Bladder microvascular endothelial cell (primary cell): ENCODE measurements around the gene EIF1AD. TPM values are rescaled to one million over a fixed set of nuclear protein-coding genes. Genes with fewer than 3 reads are reported as not detected.

Experiments used
- total RNA-seq: library from RNA; depleted of rRNA; stranded (reverse); fragments of >200 nt; gene quantifications from 2 replicates; pipeline ENCODE4 v1.2.3, GENCODE V29; 2014

Gene EIF1AD, protein sequence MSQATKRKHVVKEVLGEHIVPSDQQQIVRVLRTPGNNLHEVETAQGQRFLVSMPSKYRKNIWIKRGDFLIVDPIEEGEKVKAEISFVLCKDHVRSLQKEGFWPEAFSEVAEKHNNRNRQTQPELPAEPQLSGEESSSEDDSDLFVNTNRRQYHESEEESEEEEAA
- 24.6 and 46.3 TPM in 2 replicates for total RNA-seq

DNA sequence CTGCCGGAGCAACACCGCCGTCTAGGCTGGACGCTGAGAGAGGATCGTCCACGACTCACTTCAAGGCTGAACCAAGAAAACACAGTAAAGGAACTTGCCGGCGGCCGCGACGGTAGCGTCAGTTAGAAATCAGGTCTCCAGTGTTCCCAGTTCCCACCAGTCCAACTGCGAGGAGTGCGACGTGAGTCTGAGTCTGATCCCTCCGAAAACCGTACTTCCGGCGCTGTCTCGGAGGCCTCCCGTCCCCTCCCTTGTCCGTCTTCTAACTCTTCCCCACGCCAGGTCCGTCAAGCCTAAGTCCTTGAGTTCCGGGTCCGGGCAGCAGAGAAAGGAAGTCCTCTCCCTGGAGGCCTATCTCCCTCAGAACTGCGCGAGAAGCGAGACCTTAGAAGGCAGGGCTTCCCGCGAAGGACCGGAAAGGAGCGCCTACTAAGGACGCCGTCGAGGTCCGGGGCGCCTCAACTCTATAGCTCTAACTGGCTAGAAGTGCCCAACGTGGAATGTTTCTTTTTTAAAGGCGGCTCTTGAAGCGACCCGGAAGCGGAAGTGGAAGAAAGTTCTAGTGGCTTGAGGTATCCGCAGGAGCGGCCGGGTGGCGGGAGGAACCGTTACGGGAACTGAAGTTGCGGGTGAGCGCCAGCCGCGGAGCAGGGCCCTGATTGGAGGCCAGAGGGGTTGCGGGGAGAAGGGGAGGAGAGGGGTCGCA, at the start of gene EIF1AD, which contains the start of gene BANF1:
EIF1AD (minus strand) TSS at position 216 of the 706 bp plus-strand sequence. CDS start 1,768 bp downstream, outside the sequence.
BANF1 (plus strand) TSS at position 562 of the 706 bp plus-strand sequence. CDS start 748 bp downstream, outside the sequence.

DNA sequence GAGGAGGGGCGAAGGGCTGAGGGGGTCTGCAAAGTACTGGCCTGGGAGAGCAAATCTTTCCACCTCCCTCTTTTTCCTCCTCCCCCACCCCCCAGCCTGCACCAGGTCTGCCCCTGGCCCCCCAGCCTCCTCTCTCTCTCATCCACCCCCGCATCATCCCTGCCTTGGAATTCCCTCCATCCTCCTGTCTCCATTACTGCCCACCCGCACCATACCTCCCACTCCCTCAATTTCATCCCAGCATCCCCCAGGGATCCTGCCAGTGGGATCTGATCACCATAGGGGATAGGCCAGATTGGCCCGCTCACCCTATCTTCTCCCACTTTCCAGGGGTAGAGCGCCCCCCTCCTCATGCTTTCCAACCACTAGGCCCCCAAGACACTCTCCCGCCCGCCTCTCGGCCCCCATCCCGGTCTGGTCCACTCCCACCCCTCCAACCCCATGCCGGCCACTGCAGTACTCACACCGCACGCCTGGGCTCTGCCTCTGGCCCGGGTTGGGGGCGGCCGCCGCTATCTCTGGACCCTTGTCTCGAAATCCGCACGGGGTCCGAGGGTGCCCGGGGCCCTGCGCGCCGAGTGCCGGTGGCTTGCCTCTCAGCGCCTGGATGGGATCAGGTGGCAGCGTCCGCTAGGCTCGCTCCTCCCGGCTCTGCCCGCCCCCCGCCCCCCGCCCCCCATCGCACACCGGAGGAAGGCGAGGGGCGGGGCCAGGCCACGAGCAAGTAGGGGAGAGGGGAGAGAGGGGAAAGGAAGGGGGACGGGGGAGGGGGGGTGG, 46.8 kb upstream of the EIF1AD start, which contains the start of gene GAL3ST3:
GAL3ST3 (minus strand) TSS at position 615 of the 777 bp plus-strand sequence. CDS start 3,746 bp downstream, outside the sequence.

DNA sequence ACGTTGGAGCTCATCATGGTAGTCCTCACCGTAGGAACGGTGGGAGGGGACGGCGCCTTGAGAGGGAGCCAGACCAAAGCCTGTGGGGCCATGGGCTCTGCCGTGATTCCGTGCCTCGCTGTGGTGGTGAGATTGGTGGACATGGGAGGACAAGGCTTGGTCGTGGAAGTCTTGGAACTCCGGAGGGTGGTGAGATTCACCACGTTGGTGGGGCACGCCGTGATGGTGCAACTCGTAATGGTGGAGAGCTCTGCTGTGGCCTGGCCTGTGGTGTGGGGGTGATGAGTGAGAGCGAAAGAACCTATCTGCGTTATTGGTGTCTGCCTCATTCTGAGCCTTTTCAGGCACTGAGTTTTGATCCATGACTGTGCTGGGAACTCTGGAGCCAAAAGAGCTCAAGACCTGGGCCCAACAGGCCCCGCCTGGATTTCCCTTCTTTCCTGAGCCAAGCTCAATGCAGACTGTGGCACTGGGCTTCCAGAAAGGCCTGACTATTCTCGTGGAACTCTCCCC, 24.1 kb upstream of the EIF1AD start, which contains the start of gene CATSPER1:
CATSPER1 (minus strand) TSS at position 463 of the 513 bp plus-strand sequence; CDS start at position 363, 100 bp downstream.

DNA sequence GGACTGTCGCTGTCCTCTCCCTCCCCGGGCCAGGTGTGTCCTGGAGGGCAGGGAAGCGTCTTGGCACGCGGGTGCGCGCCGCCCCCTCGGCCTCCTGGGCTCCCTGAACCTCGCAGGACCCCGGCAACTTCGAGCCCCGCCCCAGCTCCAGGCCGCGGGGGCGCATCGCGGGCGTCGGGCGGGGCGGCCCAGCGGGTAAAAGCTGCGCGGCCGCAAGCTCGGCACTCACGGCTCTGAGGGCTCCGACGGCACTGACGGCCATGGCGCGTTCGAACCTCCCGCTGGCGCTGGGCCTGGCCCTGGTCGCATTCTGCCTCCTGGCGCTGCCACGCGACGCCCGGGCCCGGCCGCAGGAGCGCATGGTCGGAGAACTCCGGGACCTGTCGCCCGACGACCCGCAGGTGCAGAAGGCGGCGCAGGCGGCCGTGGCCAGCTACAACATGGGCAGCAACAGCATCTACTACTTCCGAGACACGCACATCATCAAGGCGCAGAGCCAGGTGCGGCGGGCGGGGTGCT, 9.9 kb upstream of the EIF1AD start, which contains the start of gene CST6:
CST6 (plus strand) TSS at position 224 of the 519 bp plus-strand sequence; CDS start at position 261, 37 bp downstream.

DNA sequence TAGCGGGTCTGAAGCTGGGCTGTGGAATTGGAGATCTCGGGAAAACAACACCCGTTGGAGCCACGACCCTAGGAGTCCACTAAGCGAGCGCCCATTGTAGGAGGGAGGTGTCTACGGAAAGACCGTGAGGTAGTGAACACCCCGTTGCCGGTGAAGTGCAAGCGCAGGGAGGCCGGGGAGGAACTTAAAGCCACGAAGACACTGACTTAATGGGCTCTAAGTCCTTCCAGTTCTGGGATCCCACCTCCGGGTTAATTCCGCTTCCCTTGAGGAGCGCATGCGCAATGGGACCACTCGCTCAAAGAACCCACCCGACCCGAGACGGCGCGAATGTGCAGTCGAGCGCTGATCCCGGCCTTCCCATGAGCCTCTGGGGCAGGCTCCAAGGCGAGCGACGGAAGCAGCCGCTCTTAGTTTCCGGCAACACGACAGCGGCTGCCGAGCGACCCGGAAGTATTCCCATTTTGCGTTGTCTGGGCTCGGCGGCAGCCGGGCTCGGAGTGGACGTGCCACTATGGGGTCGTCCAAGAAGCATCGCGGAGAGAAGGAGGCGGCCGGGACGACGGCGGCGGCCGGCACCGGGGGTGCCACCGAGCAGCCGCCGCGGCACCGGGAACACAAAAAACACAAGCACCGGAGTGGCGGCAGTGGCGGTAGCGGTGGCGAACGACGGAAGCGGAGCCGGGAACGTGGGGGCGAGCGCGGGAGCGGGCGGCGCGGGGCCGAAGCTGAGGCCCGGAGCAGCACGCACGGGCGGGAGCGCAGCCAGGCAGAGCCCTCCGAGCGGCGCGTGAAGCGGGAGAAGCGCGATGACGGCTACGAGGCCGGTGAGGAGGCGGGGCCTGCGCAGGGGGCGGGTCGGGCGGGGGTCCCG, 40.5 kb downstream of the EIF1AD start, which contains the start of gene SART1:
SART1 (plus strand) TSS at position 468 of the 874 bp plus-strand sequence; CDS start at position 515, 47 bp downstream.

Other genes starting within 250 kb of the EIF1AD start
- gene AP5B1, start 221.2 kb downstream of the EIF1AD start, total RNA-seq: 5.5 and 8.5 TPM in 2 replicates
- not detected in 2 replicates for gene OVOL1, start 215.1 kb downstream of the EIF1AD start, total RNA-seq
- under 0.01 and 0.50 TPM in 2 replicates for gene SNX32, start 168.2 kb downstream of the EIF1AD start, total RNA-seq
- 1,281 and 2,304 TPM in 2 replicates for gene CFL1, start 144.0 kb downstream of the EIF1AD start, total RNA-seq
- 45.2 and 48.9 TPM in 2 replicates for gene MUS81, start 141.7 kb downstream of the EIF1AD start, total RNA-seq
- 11.2 and 26.1 TPM in 2 replicates for gene EFEMP2, start 129.4 kb downstream of the EIF1AD start, total RNA-seq
- gene CTSW, start 122.3 kb downstream of the EIF1AD start, total RNA-seq: under 0.01 TPM in 1 of 2 replicates, not detected in the other
- 146 and 161 TPM in 2 replicates for gene FIBP, start 113.7 kb downstream of the EIF1AD start, total RNA-seq
- gene CCDC85B, start 111.5 kb downstream of the EIF1AD start, total RNA-seq: 50.0 and 94.9 TPM in 2 replicates
- gene FOSL1, start 101.8 kb downstream of the EIF1AD start, total RNA-seq: 4.4 and 5.0 TPM in 2 replicates
- 12.1 and 18.9 TPM in 2 replicates for gene C11orf68, start 83.1 kb downstream of the EIF1AD start, total RNA-seq
- gene DRAP1, start 82.7 kb downstream of the EIF1AD start, total RNA-seq: 104 and 157 TPM in 2 replicates
- not detected in 2 replicates for gene TSGA10IP, start 56.7 kb downstream of the EIF1AD start, total RNA-seq
- gene SART1, start 40.4 kb downstream of the EIF1AD start, total RNA-seq: 41.6 and 48.0 TPM in 2 replicates
- 11.6 and 16.4 TPM in 2 replicates for gene BANF1, start 346 bp upstream of the EIF1AD start, total RNA-seq
- gene CST6, start 9.9 kb upstream of the EIF1AD start, total RNA-seq: 0.49 and 1.1 TPM in 2 replicates
- gene CATSPER1, start 24.3 kb upstream of the EIF1AD start, total RNA-seq: 0.16 TPM in 1 of 2 replicates, not detected in the other
- 0.76 TPM in 1 of 2 replicates, not detected in the other for gene GAL3ST3, start 47.0 kb upstream of the EIF1AD start, total RNA-seq
- gene SF3B2, start 50.2 kb upstream of the EIF1AD start, total RNA-seq: 74.0 and 88.3 TPM in 2 replicates
- 12.8 and 50.9 TPM in 2 replicates for gene PACS1, start 68.1 kb upstream of the EIF1AD start, total RNA-seq